ENCODE results near the gene TRANK1. TPM values are rescaled to one million over a fixed set of nuclear protein-coding genes. Genes with fewer than 3 reads are reported as not detected.

Gene TRANK1
- total RNA-seq, 1 experiment from 2014 or later: 1.1 TPM

DNA sequence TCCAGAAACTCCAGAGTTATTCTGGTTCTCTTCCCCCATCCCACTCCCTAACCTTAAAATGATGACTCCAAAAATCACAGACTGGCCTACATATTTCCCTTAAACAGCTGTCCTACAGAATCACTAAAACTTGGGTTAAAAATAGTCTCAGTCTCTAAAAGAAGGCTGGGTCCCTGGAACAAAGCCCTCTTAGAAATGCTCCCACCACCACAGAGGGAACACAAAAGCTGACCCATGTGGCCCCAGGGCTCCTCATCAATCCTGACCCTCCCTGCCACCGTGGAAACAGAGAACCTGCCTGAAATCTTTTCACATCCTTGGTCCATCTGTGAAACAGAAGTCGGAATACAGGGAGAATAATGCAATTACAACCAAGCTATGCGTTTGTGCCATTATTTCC lies 124.8 kb downstream of the TRANK1 start:
- ChIA-PET RAD21 (ENCODE audit: low non-redundant PET in 1 of 2, low total read pairs in 2 of 2, uncharacterized antibody in 2 of 2, unreplicated experiment in 2 of 2) (no interaction called here), POLR2A (no interaction called here), CTCF (no interaction called here)
- intact Hi-C loops (cut with micrococcal nuclease): no loop called here
- H3K27me3 ChIP-seq (ENCODE audit: insufficient read depth, low read length): peaks cover 14% of the 10 kb centered on the region; the same call in 1 of the 2 replicates
- H3K4me1 ChIP-seq (ENCODE audit: control insufficient read depth in 1 of 2, insufficient read depth in 2 of 2, low read length in 2 of 2): no peaks in the 10 kb centered on the region
- ATAC-seq (no peak), DNase-seq (ENCODE audit: low read depth, low spot score) (no peak)
- no peaks in the 10 kb centered on the region for H3K9me3 ChIP-seq (ENCODE audit: control insufficient read depth in 1 of 2, insufficient read depth in 1 of 2, low read depth in 1 of 2, low read length in 2 of 2)
- no TSS peak for BruUV-seq (replicated peaks)
- H3K4me3 ChIP-seq (replicated peaks in 1 of 2; ENCODE audit: low read depth in 1 of 2, low read length in 2 of 2): no peak overlapping the region
- H3K36me3 ChIP-seq (ENCODE audit: control insufficient read depth in 1 of 2, insufficient read depth in 2 of 2, low read length in 2 of 2): no peaks in the 10 kb centered on the region
- no peak overlapping the region for H3K9ac ChIP-seq (ENCODE audit: low read length)
- H3K79me2 ChIP-seq (ENCODE audit: insufficient read depth, low read length): no peaks in the 10 kb centered on the region
- H3K9me2 ChIP-seq (ENCODE audit: insufficient read depth): no peaks in the 10 kb centered on the region
- H3K4me2 ChIP-seq (ENCODE audit: low read length): no peak overlapping the region
- no peak for TF ChIP-seq SP1 (IDR thresholded peaks at IDR 0.05; ENCODE audit: low read depth)
- TF ChIP-seq CBX3 (IDR thresholded peaks at IDR 0.05; ENCODE audit: low read depth): no peak
- TF ChIP-seq ZNF274 (IDR thresholded peaks at IDR 0.05; ENCODE audit: low read depth, low read length): no peak
- TF ChIP-seq, protein P1, sequence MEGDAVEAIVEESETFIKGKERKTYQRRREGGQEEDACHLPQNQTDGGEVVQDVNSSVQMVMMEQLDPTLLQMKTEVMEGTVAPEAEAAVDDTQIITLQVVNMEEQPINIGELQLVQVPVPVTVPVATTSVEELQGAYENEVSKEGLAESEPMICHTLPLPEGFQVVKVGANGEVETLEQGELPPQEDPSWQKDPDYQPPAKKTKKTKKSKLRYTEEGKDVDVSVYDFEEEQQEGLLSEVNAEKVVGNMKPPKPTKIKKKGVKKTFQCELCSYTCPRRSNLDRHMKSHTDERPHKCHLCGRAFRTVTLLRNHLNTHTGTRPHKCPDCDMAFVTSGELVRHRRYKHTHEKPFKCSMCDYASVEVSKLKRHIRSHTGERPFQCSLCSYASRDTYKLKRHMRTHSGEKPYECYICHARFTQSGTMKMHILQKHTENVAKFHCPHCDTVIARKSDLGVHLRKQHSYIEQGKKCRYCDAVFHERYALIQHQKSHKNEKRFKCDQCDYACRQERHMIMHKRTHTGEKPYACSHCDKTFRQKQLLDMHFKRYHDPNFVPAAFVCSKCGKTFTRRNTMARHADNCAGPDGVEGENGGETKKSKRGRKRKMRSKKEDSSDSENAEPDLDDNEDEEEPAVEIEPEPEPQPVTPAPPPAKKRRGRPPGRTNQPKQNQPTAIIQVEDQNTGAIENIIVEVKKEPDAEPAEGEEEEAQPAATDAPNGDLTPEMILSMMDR (IDR thresholded peaks at IDR 0.05 in 2 of 3, conservative IDR thresholded peaks at IDR 0.05 in 1 of 3; ENCODE audit: borderline replicate concordance in 1 of 3, insufficient read depth in 1 of 3, low read depth in 2 of 3, low read length in 2 of 3): no peak
- no peak for TF ChIP-seq SIN3A (IDR thresholded peaks at IDR 0.05; ENCODE audit: low read depth)
- TF ChIP-seq ELF1 (IDR thresholded peaks at IDR 0.05; ENCODE audit: borderline replicate concordance, low read depth): no peak
- no peak for TF ChIP-seq POLR2A (IDR thresholded peaks at IDR 0.05; ENCODE audit: borderline replicate concordance, extremely low read depth, insufficient read depth, insufficient read length)
- TF ChIP-seq, protein P2, sequence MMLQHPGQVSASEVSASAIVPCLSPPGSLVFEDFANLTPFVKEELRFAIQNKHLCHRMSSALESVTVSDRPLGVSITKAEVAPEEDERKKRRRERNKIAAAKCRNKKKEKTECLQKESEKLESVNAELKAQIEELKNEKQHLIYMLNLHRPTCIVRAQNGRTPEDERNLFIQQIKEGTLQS (IDR thresholded peaks at IDR 0.05): no peak
- TF ChIP-seq EGR1 (IDR thresholded peaks at IDR 0.05; ENCODE audit: low read depth): no peak
- TF ChIP-seq FOSL1 (IDR thresholded peaks at IDR 0.05; ENCODE audit: low read depth): no peak
- H2AFZ ChIP-seq (ENCODE audit: low read depth, low read length, poor library complexity, severe bottlenecking): no peak overlapping the region
- no peak overlapping the region for H3K27ac ChIP-seq (ENCODE audit: low read depth, low read length)
- no peaks in the 10 kb centered on the region for H4K20me1 ChIP-seq (ENCODE audit: insufficient read depth)
